Endodermal cell (in vitro differentiated cells): ENCODE measurements around the gene ZDHHC7. TPM values are rescaled to one million over a fixed set of nuclear protein-coding genes. Genes with fewer than 3 reads are reported as not detected.

ENCODE experiments used
- DNase-seq: peaks from one replicate; pipeline ENCODE4 v3.0.0-alpha.2; 2017
- H3K27ac ChIP-seq: 2 replicates; pipeline ENCODE4 v1.5.1; 2013; ENCODE audit warnings: mild to moderate bottlenecking, low read depth, low read length, moderate library complexity
- H3K27me3 ChIP-seq: 2 replicates; pipeline ENCODE4 v1.6.1; 2013; ENCODE audit warnings: mild to moderate bottlenecking, low read length, moderate library complexity; ENCODE audit not compliant: insufficient read depth, control insufficient read depth, poor library complexity, severe bottlenecking
- H3K36me3 ChIP-seq: 2 replicates; pipeline ENCODE4 v1.7.0; 2013; ENCODE audit warnings: mild to moderate bottlenecking, low read length, moderate library complexity; ENCODE audit not compliant: control insufficient read depth, insufficient read depth
- H3K4me1 ChIP-seq: one replicate; pipeline ENCODE4 v1.7.0; 2013; ENCODE audit warnings: low read length; ENCODE audit not compliant: control insufficient read depth, insufficient read depth
- H3K4me3 ChIP-seq: 2 replicates; pipeline ENCODE4 v1.5.1; 2013; ENCODE audit warnings: mild to moderate bottlenecking, low read length, moderate library complexity
- H3K9ac ChIP-seq: 2 replicates; pipeline ENCODE4 v1.6.1; 2013; ENCODE audit warnings: mild to moderate bottlenecking, low read length, moderate library complexity; ENCODE audit not compliant: poor library complexity, severe bottlenecking; ENCODE audit errors: extremely low read depth
- H3K9me3 ChIP-seq: 2 replicates; pipeline ENCODE4 v1.6.1; 2013; ENCODE audit warnings: mild to moderate bottlenecking, low read length, moderate library complexity; ENCODE audit not compliant: control insufficient read depth
- H3K27ac Mint-ChIP-seq: 2 replicates; pipeline ENCODE4 v1.8.0; 2020; ENCODE audit warnings: mixed read lengths
- H3K27me3 Mint-ChIP-seq: 2 replicates; pipeline ENCODE4 v1.8.0; 2021; ENCODE audit warnings: mild to moderate bottlenecking, mixed read lengths; ENCODE audit not compliant: insufficient read depth
- H3K36me3 Mint-ChIP-seq: 2 replicates; pipeline ENCODE4 v1.8.0; 2020; ENCODE audit warnings: low read depth, mixed read lengths
- H3K4me1 Mint-ChIP-seq: 2 replicates; pipeline ENCODE4 v1.8.0; 2020; ENCODE audit warnings: mixed read lengths
- H3K4me3 Mint-ChIP-seq: 2 replicates; pipeline ENCODE4 v1.8.0; 2020; ENCODE audit warnings: mild to moderate bottlenecking, moderate library complexity, mixed read lengths
- H3K9me3 Mint-ChIP-seq: 2 replicates; pipeline ENCODE4 v1.8.0; 2020; ENCODE audit warnings: mild to moderate bottlenecking, mixed read lengths
- WGBS, 2 experiments: methylation state at CpG; one replicate each; pipeline versions ENCODE4 v1.1.5 to v1.1.7; 2013; ENCODE audit warnings: missing lambda C conversion rate in 2 of 2, mixed read lengths in 1 of 2; ENCODE audit not compliant: insufficient coverage in 1 of 2, insufficient read length in 1 of 2; 5-methylcytosine and 5-hydroxymethylcytosine counted together
- total RNA-seq, 2 donors: library from RNA; stranded (reverse); fragmentation: NEBNext Ultra II Directional in 1 of 2; extraction: Animal tissue kit (Norgen Biotek cat#: 25700) in 1 of 2; gene quantifications; 2 replicates in 1 of 2; 3 replicates in 1 of 2; pipeline ENCODE4 v1.2.1, GENCODE V29; 2021
- TF ChIP-seq, protein P1 (sequence below): fragments of 200-600 bp; sonication (generic); conservative IDR thresholded peaks from 2 replicates; pipeline ENCODE4 v1.5.0; 2021; ENCODE audit warnings: antibody characterized with exemption, mild to moderate bottlenecking

Gene ZDHHC7
- total RNA-seq, 2 donors from 2014 or later: 58.7 to 61.8 TPM

- Mint-ChIP-seq H3K27me3 (no peaks in the 10 kb centered on the region), H3K4me3 (no peak overlapping the region), H3K27ac (no peak overlapping the region), H3K4me1 (peaks cover 15% of the 10 kb centered on the region), H3K36me3 (no peaks in the 10 kb centered on the region), H3K9me3 (no peaks in the 10 kb centered on the region)
- TF ChIP-seq, protein P1, sequence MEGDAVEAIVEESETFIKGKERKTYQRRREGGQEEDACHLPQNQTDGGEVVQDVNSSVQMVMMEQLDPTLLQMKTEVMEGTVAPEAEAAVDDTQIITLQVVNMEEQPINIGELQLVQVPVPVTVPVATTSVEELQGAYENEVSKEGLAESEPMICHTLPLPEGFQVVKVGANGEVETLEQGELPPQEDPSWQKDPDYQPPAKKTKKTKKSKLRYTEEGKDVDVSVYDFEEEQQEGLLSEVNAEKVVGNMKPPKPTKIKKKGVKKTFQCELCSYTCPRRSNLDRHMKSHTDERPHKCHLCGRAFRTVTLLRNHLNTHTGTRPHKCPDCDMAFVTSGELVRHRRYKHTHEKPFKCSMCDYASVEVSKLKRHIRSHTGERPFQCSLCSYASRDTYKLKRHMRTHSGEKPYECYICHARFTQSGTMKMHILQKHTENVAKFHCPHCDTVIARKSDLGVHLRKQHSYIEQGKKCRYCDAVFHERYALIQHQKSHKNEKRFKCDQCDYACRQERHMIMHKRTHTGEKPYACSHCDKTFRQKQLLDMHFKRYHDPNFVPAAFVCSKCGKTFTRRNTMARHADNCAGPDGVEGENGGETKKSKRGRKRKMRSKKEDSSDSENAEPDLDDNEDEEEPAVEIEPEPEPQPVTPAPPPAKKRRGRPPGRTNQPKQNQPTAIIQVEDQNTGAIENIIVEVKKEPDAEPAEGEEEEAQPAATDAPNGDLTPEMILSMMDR: no peak
- H3K4me3 ChIP-seq: no peak overlapping the region
- H3K27ac ChIP-seq: no peak overlapping the region
- H3K27me3 ChIP-seq: no peaks in the 10 kb centered on the region
- H3K9ac ChIP-seq: no peak overlapping the region
- DNase-seq: no peak
- H3K4me1 ChIP-seq: no peaks in the 10 kb centered on the region
- H3K36me3 ChIP-seq: no peaks in the 10 kb centered on the region
- no peaks in the 10 kb centered on the region for H3K9me3 ChIP-seq
- 90 to 98% methylated on average over 9 to 11 of the region's 11 CpGs for WGBS, 2 experiments
Measured at GRCh38 chr16:85047867-85048455, 36.6 kb upstream of the ZDHHC7 start.

GRCh38 chr16:85046931-85047866 is 35.9 kb upstream of the ZDHHC7 start:
- H3K9me3 ChIP-seq: no peaks in the 10 kb centered on the region
- H3K36me3 ChIP-seq: no peaks in the 10 kb centered on the region
- Mint-ChIP-seq H3K9me3 (no peaks in the 10 kb centered on the region), H3K36me3 (no peaks in the 10 kb centered on the region), H3K4me1 (peaks cover 15% of the 10 kb centered on the region), H3K27ac (peak overlapping the region; percentile 49), H3K4me3 (no peak overlapping the region), H3K27me3 (no peaks in the 10 kb centered on the region)
- peak; percentile 58 for DNase-seq
- no peak overlapping the region for H3K27ac ChIP-seq
- no peaks in the 10 kb centered on the region for H3K4me1 ChIP-seq
- no peak overlapping the region for H3K4me3 ChIP-seq
- WGBS, 2 experiments: 81 to 83% methylated on average over 18 to 20 of the region's 20 CpGs
- TF ChIP-seq, protein P1: no peak
- no peaks in the 10 kb centered on the region for H3K27me3 ChIP-seq
- no peak overlapping the region for H3K9ac ChIP-seq

- TF ChIP-seq, protein P1: no peak
- H3K27me3 ChIP-seq: no peaks in the 10 kb centered on the region
- H3K9me3 ChIP-seq: no peaks in the 10 kb centered on the region
- no peak overlapping the region for H3K9ac ChIP-seq
- Mint-ChIP-seq H3K4me1 (peaks cover 15% of the 10 kb centered on the region), H3K9me3 (no peaks in the 10 kb centered on the region), H3K4me3 (no peak overlapping the region), H3K36me3 (no peaks in the 10 kb centered on the region), H3K27ac (no peak overlapping the region), H3K27me3 (no peaks in the 10 kb centered on the region)
- no peaks in the 10 kb centered on the region for H3K36me3 ChIP-seq
- no peak overlapping the region for H3K4me3 ChIP-seq
- no peak for DNase-seq
- WGBS, 2 experiments: 96 to 97% methylated on average over 5 to 8 of the region's 8 CpGs
- H3K27ac ChIP-seq: no peak overlapping the region
- H3K4me1 ChIP-seq: no peaks in the 10 kb centered on the region
Measured at GRCh38 chr16:85046472-85046916, 35.2 kb upstream of the ZDHHC7 start.
